Smooth muscle cell of the brain vasculature (primary cell): Measurements from ENCODE around the gene SSX5.
"Not testable (repeated sequence)": the region's sequence is repeated elsewhere in the genome, so short reads cannot be mapped to it uniquely, and the experiment has no call there.

Experiments used
- DNase-seq: peaks from one replicate; pipeline ENCODE4 v3.0.0-alpha.2; 2012; ENCODE audit warnings: low read depth, low spot score

SSX5 gene, protein sequence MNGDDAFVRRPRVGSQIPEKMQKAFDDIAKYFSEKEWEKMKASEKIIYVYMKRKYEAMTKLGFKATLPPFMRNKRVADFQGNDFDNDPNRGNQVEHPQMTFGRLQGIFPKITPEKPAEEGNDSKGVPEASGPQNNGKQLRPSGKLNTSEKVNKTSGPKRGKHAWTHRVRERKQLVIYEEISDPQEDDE

DNA sequence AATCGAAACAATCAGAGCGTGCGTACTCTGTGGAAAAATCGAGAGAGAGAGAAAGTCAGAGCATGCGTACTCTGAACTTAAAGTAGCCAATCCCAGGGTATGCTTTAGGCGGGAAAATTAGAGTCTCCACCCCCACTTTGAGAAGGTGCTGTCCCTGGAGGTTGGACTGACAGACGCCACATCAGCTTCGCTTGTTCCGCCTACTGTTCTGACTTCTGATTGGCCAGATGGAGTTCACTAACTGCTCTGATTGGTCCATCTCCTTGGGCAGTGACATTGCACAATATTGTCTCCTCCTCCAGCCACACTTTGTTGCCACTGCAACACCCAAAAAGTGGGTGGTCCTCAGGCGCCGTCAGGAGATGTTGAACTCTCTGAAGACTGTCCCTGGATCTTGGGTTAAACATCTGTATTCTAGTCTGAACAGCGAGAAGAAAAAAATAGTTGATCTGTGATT is at the start of gene SSX5:
TSS of gene SSX5 (minus strand) at position 51 of the 457 bp plus-strand sequence. CDS start 1,437 bp downstream, outside the sequence.
- DNase-seq, result no peak

DNA sequence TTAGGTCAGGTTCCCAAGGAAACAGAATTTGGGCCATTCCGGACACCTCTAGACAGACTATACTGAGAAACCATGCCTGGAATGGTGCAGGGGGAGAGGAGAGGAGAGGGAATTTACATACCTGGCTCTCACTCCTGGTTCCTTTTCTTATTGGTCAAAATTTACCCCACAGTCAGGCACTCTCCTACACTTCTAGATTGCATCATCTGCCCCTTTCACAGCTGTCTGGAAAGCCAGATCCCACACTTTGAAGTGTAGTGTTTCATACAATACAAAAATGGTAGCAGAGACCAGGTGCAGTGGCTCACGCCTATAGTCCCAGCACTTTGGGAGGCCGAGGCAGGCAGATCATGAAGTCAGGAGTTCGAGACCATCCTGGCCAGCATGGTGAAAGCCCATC is 27.6 kb upstream of the SSX5 start:
- not testable (repeated sequence) for DNase-seq

DNA sequence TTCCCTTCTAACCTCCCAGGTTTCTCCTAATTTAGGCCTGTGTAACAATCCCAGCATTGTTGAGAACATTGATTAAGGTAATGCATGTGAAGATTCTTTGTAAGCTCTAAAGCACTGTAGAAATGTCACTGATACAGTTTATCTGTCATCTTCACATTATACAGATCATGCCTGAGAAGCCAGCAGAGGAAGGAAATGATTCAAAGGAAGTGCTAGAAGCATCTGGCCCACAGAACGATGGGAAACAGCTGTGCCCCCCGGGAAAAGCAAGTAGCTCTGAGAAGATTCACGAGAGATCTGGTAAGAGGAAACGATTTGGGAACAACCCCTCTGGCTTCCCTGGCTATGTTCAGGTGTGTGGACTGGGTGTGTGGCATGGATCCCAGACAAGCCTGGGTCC is 17.7 kb upstream of the SSX5 start:
- DNase-seq, result not testable (repeated sequence)

DNA sequence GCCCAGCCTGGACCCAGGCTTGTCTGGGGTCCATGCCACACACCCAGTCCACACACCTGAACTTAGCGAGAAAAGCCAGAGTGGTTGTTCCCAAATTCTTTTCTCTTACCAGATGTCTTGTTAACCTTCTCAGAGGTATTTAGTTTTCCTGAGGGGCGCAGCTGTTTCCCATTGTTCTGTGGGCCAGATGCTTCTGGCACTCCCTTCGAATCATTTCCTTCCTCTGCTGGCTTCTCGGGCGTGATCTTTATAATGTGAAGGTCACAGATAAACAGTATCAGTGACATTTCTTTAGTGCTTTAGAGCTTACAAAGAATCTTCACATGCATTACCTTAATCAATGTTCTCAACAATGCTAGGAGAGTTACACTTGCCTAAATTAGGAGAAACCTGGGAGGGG is 6.6 kb downstream of the SSX5 start:
- not testable (repeated sequence) for DNase-seq

DNA sequence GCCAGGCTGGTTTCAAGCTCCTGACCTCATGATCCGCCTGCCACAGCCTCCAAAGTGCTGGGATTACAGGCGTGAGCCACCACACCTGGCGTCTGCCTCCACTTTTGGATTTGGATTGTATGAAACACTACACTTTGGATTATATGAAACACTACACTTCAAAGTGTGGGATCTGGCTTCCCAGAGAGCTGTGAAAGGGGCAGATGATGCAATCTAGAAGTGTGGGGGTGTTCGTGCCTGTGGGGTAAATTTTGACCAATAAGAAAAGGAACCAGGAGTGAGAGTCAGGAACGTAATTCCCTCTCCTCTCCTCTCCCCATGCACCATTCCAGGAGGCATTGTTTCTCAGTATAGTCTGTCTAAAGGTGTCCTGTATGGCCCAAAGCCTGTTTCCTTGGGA is 14.7 kb downstream of the SSX5 start:
- not testable (repeated sequence) for DNase-seq

DNA sequence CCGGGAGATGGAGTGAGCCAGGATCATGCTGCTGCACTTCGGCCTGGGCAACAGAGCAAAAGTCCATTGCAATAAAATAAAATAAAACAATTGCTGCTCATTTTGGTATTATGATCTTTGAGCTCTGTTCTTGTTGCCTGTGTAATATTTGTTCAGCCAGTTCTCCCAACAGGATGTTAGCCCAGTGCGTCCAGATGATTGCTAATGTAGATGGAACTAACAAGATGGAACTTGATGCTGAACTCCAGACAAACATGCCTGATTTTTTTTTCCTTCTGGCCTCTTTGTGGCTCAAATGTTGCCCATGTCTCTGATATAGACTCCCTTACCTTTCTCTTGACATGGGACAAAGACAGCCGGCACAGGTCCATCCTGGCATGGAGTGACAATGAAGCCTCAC is 15.8 kb downstream of the SSX5 start:
- DNase-seq, result no peak

DNA sequence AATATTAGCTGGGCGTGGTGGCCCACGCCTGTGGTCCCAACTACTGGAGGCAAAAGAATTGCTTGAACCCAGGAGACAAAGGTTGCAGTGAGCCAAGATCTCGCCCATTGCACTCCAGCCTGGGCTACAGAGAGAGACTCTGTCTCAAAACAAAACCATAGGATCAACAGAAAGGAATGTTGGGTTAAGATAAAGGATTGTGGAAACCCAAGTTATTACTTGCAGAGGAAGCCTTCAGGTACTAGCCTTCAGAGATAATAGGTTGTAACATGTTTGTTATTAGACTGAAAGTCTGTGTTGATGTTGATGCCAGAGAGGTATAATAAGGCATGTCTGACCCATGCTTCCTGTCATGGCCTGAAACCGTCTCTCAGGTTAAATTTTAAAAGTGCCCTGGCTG is 16.9 kb downstream of the SSX5 start:
- DNase-seq, result no peak

GRCh38 chrX:48166322-48166721 is 30.3 kb downstream of the SSX5 start:
- not testable (repeated sequence) for DNase-seq

DNA sequence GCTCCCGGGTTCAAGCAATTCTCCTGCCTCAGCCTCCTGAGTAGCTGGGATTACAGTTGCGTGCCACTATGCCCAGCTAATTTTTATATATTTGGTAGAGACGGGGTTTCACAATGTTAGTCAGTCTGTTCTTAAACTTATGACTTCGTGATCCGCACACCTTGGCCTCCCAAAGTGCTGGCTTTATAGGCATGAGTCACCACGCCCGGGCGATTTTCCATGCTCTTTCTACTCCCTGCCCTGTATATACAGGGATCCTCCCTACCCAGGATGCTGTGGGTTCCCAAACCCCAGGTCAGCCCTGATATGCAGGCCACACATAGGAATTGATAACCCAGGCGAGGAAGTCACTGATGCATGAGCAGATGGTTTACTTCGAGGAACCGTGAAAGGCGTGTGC is 31.4 kb downstream of the SSX5 start:
- DNase-seq, result no peak

DNA sequence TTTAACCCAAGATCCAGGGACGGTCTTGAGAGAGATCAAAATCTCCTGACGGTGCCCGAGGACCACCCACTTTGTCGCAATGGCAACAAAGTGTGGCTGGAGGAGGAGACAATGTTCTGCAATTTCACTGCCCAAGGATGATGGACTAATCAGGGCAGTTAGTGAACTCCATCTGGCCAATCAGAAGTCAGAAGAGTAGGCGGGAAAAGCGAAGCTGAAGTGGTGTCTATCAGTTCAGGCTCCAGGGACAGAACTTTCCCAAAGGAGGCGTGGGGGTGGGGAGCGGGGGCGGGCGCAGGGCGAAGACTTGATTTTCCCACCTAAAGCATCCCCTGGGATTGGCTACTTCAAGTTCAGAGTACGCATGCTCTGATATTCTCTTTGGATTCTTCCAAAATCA is 40.6 kb downstream of the SSX5 start:
- DNase-seq, result no peak

DNA sequence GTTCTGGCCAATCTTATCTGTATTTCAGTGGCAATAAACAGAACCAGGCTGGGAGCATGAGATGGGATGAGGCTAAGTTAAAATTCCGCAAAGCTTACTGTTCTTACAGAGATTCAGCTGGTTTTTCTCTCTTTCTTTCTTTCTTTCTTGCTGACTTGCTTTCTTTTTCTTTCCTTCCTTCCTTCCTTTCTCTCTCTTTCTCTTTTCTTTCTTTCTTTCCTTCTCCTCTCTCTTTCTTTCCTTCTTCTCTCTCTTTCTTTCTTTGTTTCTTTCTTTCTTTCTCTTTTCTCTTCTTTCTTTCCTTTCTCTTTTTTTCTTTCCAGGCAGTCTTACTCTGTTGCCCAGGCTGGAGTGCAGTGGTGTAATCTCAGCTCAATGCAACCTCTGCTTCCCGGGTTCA is 41.8 kb downstream of the SSX5 start:
- no peak for DNase-seq

DNA sequence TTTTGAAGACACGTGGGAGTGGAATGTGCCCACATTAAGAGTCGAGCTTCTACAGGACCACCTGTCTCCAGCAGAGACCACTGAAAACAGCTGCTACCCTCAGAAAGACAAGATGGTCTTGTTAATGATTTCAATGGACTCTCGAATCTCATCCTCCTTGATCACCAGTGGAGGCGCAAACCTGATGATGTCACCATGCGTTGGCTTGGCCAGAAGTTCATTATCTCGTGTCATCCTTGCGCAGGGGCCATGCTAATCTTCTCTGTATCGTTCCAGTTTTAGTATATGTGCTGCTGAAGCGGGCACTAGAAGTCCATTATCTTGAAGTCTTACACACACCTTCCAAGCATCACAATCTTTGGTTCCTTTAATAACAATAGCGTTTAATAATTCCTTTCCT is 42.8 kb downstream of the SSX5 start:
- no peak for DNase-seq

DNA sequence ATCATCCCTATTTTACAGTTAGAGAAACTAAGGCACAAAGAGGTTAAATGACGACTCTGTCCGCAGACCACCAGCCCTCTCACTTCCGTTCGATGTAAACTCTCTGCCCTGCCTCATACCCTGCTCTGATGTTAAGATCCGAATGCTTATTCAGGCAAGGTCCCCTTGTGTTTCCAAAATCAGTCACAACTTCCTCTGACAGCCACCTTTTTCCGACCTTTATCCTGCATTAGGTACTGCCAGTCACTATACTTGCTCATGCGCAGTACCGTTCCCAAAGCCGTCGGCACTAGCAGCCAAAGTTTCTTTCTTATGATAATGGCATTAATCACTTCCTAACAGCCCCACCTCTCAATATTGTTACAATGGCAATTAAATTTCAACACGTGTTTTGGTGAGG is 53.9 kb downstream of the SSX5 start:
- DNase-seq, result not testable (repeated sequence)

- not testable (repeated sequence) for DNase-seq
Observed at GRCh38 chrX:48141810-48142508, 54.6 kb downstream of the SSX5 start.

DNA sequence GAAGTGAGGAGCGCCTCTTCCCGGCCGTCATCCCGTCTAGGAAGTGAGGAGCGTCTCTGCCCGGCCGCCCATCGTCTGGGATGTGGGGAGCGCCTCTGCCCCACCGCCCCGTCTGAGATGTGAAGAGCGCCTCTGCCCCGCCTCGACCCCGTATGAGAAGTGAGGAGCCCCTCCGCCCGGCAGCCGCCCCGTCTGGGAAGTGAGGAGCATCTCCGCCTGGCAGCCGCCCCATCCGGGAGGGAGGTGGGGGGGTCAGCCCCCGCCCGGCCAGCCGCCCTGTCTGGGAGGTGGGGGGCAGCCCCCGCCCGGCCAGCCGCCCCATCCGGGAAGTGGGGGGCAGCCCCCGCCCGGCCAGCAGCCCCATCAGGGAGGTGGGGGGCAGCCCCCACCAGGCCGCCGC is 57.5 kb downstream of the SSX5 start:
- DNase-seq, result not testable (repeated sequence)
